ENCODE data around the gene LRRTM4.
"Not testable (repeated sequence)": the region's sequence is repeated elsewhere in the genome, so short reads cannot be mapped to it uniquely, and the experiment has no call there.

Gene LRRTM4

DNA sequence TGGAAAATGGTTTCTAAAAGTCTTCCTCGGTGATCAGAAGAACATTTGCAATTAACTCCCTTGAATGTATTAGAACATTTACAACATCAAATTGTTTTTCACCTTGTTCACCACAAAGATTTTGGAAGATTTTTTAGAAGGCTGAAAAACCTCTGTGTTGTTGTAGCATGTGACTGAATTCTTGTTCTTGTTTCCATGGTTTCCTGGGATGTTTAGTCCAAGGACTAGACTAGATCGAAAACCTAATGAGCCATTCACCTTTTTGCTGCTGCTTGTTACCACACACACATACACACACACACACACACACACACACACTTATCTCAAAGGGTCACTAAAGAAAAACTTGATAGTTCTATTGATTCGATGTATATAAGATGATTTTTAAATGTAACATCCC lies 380.0 kb downstream of the LRRTM4 start:
- no peak overlapping the region for H3K4me3 ChIP-seq (ENCODE audit: low read length)
- TF ChIP-seq, protein P1, sequence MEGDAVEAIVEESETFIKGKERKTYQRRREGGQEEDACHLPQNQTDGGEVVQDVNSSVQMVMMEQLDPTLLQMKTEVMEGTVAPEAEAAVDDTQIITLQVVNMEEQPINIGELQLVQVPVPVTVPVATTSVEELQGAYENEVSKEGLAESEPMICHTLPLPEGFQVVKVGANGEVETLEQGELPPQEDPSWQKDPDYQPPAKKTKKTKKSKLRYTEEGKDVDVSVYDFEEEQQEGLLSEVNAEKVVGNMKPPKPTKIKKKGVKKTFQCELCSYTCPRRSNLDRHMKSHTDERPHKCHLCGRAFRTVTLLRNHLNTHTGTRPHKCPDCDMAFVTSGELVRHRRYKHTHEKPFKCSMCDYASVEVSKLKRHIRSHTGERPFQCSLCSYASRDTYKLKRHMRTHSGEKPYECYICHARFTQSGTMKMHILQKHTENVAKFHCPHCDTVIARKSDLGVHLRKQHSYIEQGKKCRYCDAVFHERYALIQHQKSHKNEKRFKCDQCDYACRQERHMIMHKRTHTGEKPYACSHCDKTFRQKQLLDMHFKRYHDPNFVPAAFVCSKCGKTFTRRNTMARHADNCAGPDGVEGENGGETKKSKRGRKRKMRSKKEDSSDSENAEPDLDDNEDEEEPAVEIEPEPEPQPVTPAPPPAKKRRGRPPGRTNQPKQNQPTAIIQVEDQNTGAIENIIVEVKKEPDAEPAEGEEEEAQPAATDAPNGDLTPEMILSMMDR (IDR thresholded peaks at IDR 0.05; ENCODE audit: insufficient read depth, low read depth, low read length, missing control alignments): no peak
- DNase-seq (ENCODE audit: low read depth): no peak

DNA sequence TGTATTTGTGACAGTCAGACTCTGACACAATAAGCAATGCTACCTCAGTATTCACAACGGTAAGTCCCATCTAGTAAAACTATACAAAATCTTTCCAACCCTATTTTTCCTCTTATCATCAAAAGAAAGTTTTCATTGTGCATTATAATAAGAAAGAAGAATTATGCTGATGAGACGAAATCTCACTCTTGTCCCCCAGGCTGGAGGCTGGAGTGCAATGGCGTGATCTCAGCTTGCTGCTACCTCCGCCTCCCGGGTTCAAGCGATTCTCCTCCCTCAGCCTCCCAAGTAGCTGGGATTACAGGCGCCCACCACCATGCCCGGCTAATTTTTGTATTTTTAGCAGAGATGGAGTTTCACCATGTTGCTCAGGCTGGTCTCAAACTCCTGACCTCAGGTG lies 393.7 kb downstream of the LRRTM4 start:
- not testable (repeated sequence) for DNase-seq (ENCODE audit: low read depth); H3K4me3 ChIP-seq (ENCODE audit: low read length)

DNA sequence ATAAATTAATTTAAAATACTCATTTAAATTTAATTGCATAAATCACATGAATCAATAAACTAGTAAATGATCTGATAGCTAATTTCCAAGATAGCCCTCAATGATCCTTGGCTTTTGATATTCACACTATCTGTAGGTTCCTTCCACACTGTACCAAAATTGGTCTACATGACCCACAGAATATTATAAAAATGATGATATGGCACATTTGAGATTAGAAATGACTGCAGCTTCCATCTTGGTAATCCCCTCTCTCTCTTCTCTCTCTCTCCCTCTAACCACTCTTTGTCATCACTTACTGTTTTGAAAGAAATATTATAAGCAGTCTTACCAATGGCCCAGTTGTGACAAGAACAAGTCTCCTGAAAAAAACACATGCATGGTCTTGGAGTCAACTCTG lies 394.8 kb downstream of the LRRTM4 start:
- TF ChIP-seq, protein P1 (IDR thresholded peaks at IDR 0.05; ENCODE audit: insufficient read depth, low read depth, low read length, missing control alignments): no peak
- DNase-seq (ENCODE audit: low read depth): no peak
- no peak overlapping the region for H3K4me3 ChIP-seq (ENCODE audit: low read length)

DNA sequence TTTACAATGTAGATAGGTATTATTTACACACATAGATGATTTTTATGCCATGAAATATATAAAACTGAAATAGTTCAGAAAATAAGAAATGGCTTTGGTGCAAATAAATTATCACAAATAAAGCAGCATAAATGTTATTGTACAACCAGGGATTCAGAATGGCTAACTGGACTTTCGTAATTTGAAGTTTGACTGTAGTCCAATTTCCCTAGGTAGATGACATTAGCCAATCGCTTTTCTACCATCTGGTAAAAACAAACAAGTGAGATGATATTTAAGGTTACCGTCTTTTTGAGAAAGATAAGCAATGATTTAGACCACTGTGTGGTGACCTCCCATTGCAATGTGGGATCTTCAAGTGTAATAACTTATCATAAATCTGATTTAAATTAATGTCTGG lies 400.7 kb downstream of the LRRTM4 start:
- no peak for DNase-seq (ENCODE audit: low read depth)
- H3K4me3 ChIP-seq (ENCODE audit: low read length): no peak overlapping the region
- TF ChIP-seq, protein P1 (IDR thresholded peaks at IDR 0.05; ENCODE audit: insufficient read depth, low read depth, low read length, missing control alignments): no peak

DNA sequence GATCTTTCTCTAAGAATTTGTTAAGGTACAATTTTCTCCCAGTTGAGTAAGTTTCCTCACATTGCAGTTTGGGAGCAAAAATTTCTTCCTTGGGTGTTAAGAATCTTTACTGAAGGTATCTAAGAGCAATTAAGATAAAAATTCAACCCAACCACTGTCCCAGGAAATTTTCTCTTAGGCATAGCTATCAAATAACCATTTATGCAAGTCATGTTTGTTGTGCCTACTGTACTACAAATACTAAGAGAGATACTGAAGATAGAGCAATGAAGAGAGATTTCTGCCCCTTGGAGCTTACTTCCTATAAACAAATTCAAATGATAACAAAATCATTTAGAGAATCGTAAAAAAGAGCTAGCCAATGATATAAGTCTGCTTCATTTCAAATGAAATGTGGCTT lies 402.8 kb downstream of the LRRTM4 start:
- TF ChIP-seq, protein P1 (IDR thresholded peaks at IDR 0.05; ENCODE audit: insufficient read depth, low read depth, low read length, missing control alignments): no peak

DNA sequence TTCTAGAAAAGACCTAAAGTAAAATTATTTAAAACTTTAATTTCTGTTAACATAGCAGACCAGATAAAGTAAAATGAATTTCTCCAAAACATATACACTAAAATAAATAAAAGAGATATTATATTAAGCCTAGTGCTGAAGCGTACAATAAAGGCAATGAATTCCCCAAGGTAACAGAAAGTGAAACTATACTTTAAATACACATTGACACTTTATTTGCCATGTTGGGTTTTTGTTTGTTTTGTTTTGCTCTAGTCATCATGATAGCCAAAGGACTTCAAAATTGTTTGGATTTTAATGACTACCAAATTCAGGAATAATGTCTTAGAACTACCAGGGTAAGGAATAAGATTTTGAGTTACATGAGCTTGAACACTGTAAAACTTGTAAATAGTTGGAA lies 413.3 kb downstream of the LRRTM4 start:
- no peak overlapping the region for H3K4me3 ChIP-seq (ENCODE audit: low read length)
- DNase-seq (ENCODE audit: low read depth): no peak
- TF ChIP-seq, protein P1 (IDR thresholded peaks at IDR 0.05; ENCODE audit: insufficient read depth, low read depth, low read length, missing control alignments): no peak

More for the DNA sequence above, 402.8 kb downstream of the LRRTM4 start:
- DNase-seq (ENCODE audit: low read depth): no peak
- H3K4me3 ChIP-seq (ENCODE audit: low read length): no peak overlapping the region

DNA sequence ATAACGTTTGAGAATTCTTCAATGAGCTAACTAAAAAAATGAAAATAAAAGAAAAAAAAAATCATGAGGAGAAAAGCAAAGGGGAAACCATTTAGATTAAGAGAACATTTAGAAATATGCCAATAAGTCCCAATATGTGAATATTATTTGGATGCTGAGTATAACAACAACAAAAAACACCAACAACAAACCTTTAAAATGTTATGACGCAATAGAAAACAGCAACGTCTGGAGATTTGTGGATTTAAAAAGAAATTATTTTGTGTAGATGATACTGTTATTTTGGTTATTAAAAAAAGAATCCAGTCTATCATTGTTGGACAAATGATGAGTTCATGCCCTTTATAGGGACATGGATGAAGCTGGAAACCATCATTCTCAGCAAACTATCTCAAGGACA lies 417.2 kb downstream of the LRRTM4 start:
- no peak for DNase-seq (ENCODE audit: low read depth)
- no peak overlapping the region for H3K4me3 ChIP-seq (ENCODE audit: low read length)
- TF ChIP-seq, protein P1 (IDR thresholded peaks at IDR 0.05; ENCODE audit: insufficient read depth, low read depth, low read length, missing control alignments): no peak

DNA sequence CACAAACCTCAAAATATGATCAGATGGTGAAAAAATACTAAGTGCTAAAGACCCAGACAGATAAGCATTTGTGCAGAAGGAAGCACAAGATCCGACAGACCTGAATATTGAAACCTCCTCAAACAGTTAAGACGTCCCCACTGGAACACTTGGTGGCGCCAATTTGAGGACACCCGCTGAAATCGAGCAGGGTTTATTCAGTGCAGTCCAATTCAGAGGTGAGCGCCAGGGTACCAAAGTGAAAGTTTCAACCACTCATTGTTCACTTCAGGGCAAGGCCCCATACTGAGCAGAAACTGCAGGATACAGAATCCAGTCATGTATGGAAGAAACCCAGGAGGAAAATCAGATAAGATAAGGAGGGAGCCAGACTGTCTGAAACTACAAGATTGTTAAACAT lies 417.6 kb downstream of the LRRTM4 start:
- H3K4me3 ChIP-seq (ENCODE audit: low read length): no peak overlapping the region
- no peak for DNase-seq (ENCODE audit: low read depth)
- TF ChIP-seq, protein P1 (IDR thresholded peaks at IDR 0.05; ENCODE audit: insufficient read depth, low read depth, low read length, missing control alignments): no peak

All from epithelial cell of esophagus (primary cell).